ENCODE results near the gene ARID1B. TPM values are rescaled to one million over a fixed set of nuclear protein-coding genes. Genes with fewer than 3 reads are reported as not detected.

Gene ARID1B
- total and polyA plus RNA-seq, 2 of the 4 experiments (the other 2 are of a cell fraction): 14.5 to 20.1 TPM

DNA sequence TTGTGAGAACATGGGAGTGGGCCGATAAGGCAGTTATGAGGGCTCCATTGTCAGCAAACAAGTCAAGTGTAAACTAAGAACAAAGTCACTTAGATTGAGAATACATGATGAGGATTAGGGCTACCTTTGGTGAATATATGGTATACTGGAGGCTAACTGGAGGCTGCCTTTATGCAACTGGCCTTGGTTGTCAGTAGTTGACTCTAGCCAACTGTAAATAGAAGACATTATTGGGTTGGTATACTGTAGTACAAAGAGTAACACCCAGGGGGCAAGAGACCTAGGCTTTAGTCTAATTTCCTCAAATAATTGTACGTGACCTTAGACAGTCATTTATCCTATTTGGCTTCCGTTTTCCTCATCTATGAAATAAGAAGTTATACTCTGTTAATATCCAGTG lies 235.2 kb downstream of the ARID1B start:
- POLR2A ChIA-PET (ENCODE audit: unreplicated experiment): no interaction called here
- no peak for ATAC-seq (ENCODE audit: low read depth)
- H3K9ac ChIP-seq (ENCODE audit: low read depth, low read length): no peak overlapping the region

More for the DNA sequence above, 235.2 kb downstream of the ARID1B start:
- no peak overlapping the region for H2AK5ac ChIP-seq (ENCODE audit: low read depth, low read length)
- no TSS peak for BruUV-seq (replicated peaks)
- H3K9me1 ChIP-seq (ENCODE audit: insufficient read depth, low read length): no peaks in the 10 kb centered on the region; the same call in 1 of the 2 replicates
- no peak for TF ChIP-seq CHD1 (IDR thresholded peaks at IDR 0.05; ENCODE audit: low read depth, low read length)
- no peak for TF ChIP-seq MXI1 (IDR thresholded peaks at IDR 0.05; ENCODE audit: borderline replicate concordance, low read depth, low read length)
- TF ChIP-seq CTCF (conservative IDR thresholded peaks at IDR 0.05; ENCODE audit: low read depth, low read length): no peak
- no peak for TF ChIP-seq BHLHE40 (IDR thresholded peaks at IDR 0.05; ENCODE audit: low read depth, low read length)
- TF ChIP-seq, protein P1, sequence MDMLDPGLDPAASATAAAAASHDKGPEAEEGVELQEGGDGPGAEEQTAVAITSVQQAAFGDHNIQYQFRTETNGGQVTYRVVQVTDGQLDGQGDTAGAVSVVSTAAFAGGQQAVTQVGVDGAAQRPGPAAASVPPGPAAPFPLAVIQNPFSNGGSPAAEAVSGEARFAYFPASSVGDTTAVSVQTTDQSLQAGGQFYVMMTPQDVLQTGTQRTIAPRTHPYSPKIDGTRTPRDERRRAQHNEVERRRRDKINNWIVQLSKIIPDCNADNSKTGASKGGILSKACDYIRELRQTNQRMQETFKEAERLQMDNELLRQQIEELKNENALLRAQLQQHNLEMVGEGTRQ (IDR thresholded peaks at IDR 0.05; ENCODE audit: low read depth, low read length): no peak
- TF ChIP-seq MAFK (IDR thresholded peaks at IDR 0.05; ENCODE audit: low read depth, low read length): no peak
- TF ChIP-seq FOS (IDR thresholded peaks at IDR 0.05; ENCODE audit: low read depth, low read length): no peak
- no peak for TF ChIP-seq CEBPB (IDR thresholded peaks at IDR 0.05; ENCODE audit: low read depth, low read length)
- no peak for TF ChIP-seq POLR2A (IDR thresholded peaks at IDR 0.05; ENCODE audit: low read depth, low read length)
- TF ChIP-seq MAZ (IDR thresholded peaks at IDR 0.05; ENCODE audit: borderline replicate concordance, low read depth, low read length): no peak
- TF ChIP-seq RAD21 (IDR thresholded peaks at IDR 0.05; ENCODE audit: low read length): no peak
- TF ChIP-seq, protein P2, sequence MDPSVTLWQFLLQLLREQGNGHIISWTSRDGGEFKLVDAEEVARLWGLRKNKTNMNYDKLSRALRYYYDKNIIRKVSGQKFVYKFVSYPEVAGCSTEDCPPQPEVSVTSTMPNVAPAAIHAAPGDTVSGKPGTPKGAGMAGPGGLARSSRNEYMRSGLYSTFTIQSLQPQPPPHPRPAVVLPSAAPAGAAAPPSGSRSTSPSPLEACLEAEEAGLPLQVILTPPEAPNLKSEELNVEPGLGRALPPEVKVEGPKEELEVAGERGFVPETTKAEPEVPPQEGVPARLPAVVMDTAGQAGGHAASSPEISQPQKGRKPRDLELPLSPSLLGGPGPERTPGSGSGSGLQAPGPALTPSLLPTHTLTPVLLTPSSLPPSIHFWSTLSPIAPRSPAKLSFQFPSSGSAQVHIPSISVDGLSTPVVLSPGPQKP (IDR thresholded peaks at IDR 0.05; ENCODE audit: borderline replicate concordance, low read depth, low read length): no peak
- no peak for TF ChIP-seq RCOR1 (IDR thresholded peaks at IDR 0.05; ENCODE audit: insufficient replicate concordance, low read length)
- no peak for TF ChIP-seq SMC3 (IDR thresholded peaks at IDR 0.05; ENCODE audit: low read depth, low read length)
- no peak for TF ChIP-seq RFX5 (IDR thresholded peaks at IDR 0.05; ENCODE audit: low read depth, low read length)
- TF ChIP-seq NFE2L2 (IDR thresholded peaks at IDR 0.05; ENCODE audit: low read depth, low read length): no peak
- H4K20me1 ChIP-seq (ENCODE audit: insufficient read depth, low read length): peaks cover 3% of the 10 kb centered on the region; the same call in 1 of the 2 replicates
- no peak overlapping the region for H3K4me2 ChIP-seq (ENCODE audit: low read depth, low read length)
- H3K18ac ChIP-seq (ENCODE audit: low read depth, low read length): no peak overlapping the region
- DNase-seq: no peak
- H2BK20ac ChIP-seq (ENCODE audit: low read depth, low read length): no peak overlapping the region
- H3K27me3 ChIP-seq (ENCODE audit: control insufficient read depth, insufficient read depth, low read length): no peaks in the 10 kb centered on the region
- intact Hi-C loops (cut with micrococcal nuclease): loop anchor here (2.0 kb wide), 1 partner anchor 16 kb away; no protein-coding TSS in a partner anchor
- in situ Hi-C loops (cut with MboI; ENCODE audit: low sequenced_read_pairs): loop anchor here (10.0 kb wide), 2 partner anchors 228 to 448 kb away; no protein-coding TSS in a partner anchor
- CTCF ChIA-PET: no interaction called here
- no peak overlapping the region for H4K91ac ChIP-seq (ENCODE audit: insufficient read depth, low read depth, low read length)
- WGBS, 2 experiments (ENCODE audit: extremely low coverage in 2 of 2, insufficient read length in 1 of 2): 60% methylated on average over 1 of the region's 3 CpGs; no CpG with 5 or more reads in 1 of the 2 experiments
- no peak overlapping the region for H3K27ac ChIP-seq (ENCODE audit: insufficient read depth, low read length)
- no peak overlapping the region for H3K4ac ChIP-seq (ENCODE audit: low read depth, low read length)
- no peaks in the 10 kb centered on the region for H3K36me3 ChIP-seq (ENCODE audit: control insufficient read depth, insufficient read depth, low read length)
- H2BK5ac ChIP-seq (ENCODE audit: low read depth, low read length, poor library complexity, severe bottlenecking): no peak overlapping the region
- H4K8ac ChIP-seq (ENCODE audit: low read depth in 2 of 2, low read length in 2 of 2): no peak overlapping the region
- H2BK120ac ChIP-seq (ENCODE audit: low read depth, low read length): no peak overlapping the region
- no peak overlapping the region for H3K56ac ChIP-seq (ENCODE audit: extremely low read depth, insufficient read depth, low read length)
- no peak overlapping the region for H2BK15ac ChIP-seq (ENCODE audit: low read depth, low read length)
- no peak overlapping the region for H3K23ac ChIP-seq (ENCODE audit: low read depth, low read length)
- peaks cover 44 to 65% of the 10 kb centered on the region in 2 experiments for H3K79me1 ChIP-seq (ENCODE audit: low read depth in 1 of 2, low read length in 2 of 2)
- 0 out of 2 replicates have a peak, but pooled peaks cover 2% of the 10 kb centered on the region for H3K4me1 ChIP-seq (ENCODE audit: control insufficient read depth, insufficient read depth, low read length)
- no peak overlapping the region for H3K14ac ChIP-seq (replicated peaks; ENCODE audit: low read depth, low read length)
- H2AK9ac ChIP-seq (replicated peaks; ENCODE audit: low read depth, low read length, poor library complexity): no peak overlapping the region
- no peak overlapping the region for H2AFZ ChIP-seq (replicated peaks; ENCODE audit: low read length, poor library complexity)
- H4K5ac ChIP-seq (ENCODE audit: low read depth, low read length): no peak overlapping the region
- H3K4me3 ChIP-seq (ENCODE audit: insufficient read depth, low read depth, low read length): no peak overlapping the region
- dilution Hi-C loops (cut with HindIII; ENCODE audit: low sequenced_read_pairs, unreplicated experiment): no loop called here
- no peaks in the 10 kb centered on the region for H3K9me3 ChIP-seq (ENCODE audit: control insufficient read depth, insufficient read depth, low read length)

All from IMR-90 (cell line).